ENCODE measurements around the gene GOLT1B. TPM values are rescaled to one million over a fixed set of nuclear protein-coding genes. Genes with fewer than 3 reads are reported as not detected.

GOLT1B gene
- total RNA-seq, 3 donors from 2014 or later (not counting 1 experiment from before 2014, with no cell fraction given): 30.9 to 38.0 (median 33.1) TPM

GRCh38 chr12:21566223-21566906, 64.8 kb downstream of the GOLT1B start:
- ATAC-seq: no peak
- 100% methylated on average over 1 of the region's 5 CpGs for WGBS (ENCODE audit: insufficient coverage)
- H3K27me3 ChIP-seq (ENCODE audit: control insufficient read depth, insufficient read depth, low read length): no peaks in the 10 kb centered on the region
- no peaks in the 10 kb centered on the region for H3K36me3 Mint-ChIP-seq
- H3K9me3 ChIP-seq (ENCODE audit: control insufficient read depth, insufficient read depth, low read length): no peaks in the 10 kb centered on the region
- no peak for DNase-seq
- H3K4me1 Mint-ChIP-seq: no peaks in the 10 kb centered on the region
- no peak overlapping the region for H3K27ac ChIP-seq (ENCODE audit: low read length)
- H3K27me3 Mint-ChIP-seq (ENCODE audit: low read depth in 2 of 2): peaks cover 7 to 13% of the 10 kb centered on the region in 2 donors
- no peak overlapping the region for H3K4me3 ChIP-seq (ENCODE audit: low read length)
- intact Hi-C loops (cut with micrococcal nuclease): no loop called here
- no peaks in the 10 kb centered on the region for H3K36me3 ChIP-seq (ENCODE audit: control insufficient read depth, insufficient read depth, low read length)
- no peak overlapping the region for H3K27ac Mint-ChIP-seq
- no peaks in the 10 kb centered on the region for H3K9me3 Mint-ChIP-seq
- no peak for TF ChIP-seq CTCF (IDR thresholded peaks at IDR 0.05)
- no peaks in the 10 kb centered on the region for H3K4me1 ChIP-seq (ENCODE audit: control insufficient read depth, insufficient read depth, low read length)
- H3K4me3 Mint-ChIP-seq: no peak overlapping the region

GRCh38 chr12:21566907-21567394, 65.4 kb downstream of the GOLT1B start:
- Histone ChIP-seq H3K27ac (ENCODE audit: low read length) (no peak overlapping the region), H3K27me3 (ENCODE audit: control insufficient read depth, insufficient read depth, low read length) (no peaks in the 10 kb centered on the region), H3K4me3 (ENCODE audit: low read length) (no peak overlapping the region), H3K9me3 (ENCODE audit: control insufficient read depth, insufficient read depth, low read length) (no peaks in the 10 kb centered on the region), H3K36me3 (ENCODE audit: control insufficient read depth, insufficient read depth, low read length) (no peaks in the 10 kb centered on the region), H3K4me1 (ENCODE audit: control insufficient read depth, insufficient read depth, low read length) (no peaks in the 10 kb centered on the region)
- Mint-ChIP-seq H3K27ac (no peak overlapping the region), H3K27me3 (ENCODE audit: low read depth in 2 of 2) (peaks cover 7 to 13% of the 10 kb centered on the region in 2 donors), H3K36me3 (no peaks in the 10 kb centered on the region), H3K4me3 (no peak overlapping the region), H3K9me3 (no peaks in the 10 kb centered on the region), H3K4me1 (no peaks in the 10 kb centered on the region)
- no peak for TF ChIP-seq CTCF (IDR thresholded peaks at IDR 0.05)
- intact Hi-C loops (cut with micrococcal nuclease): no loop called here
- DNase-seq: no peak
- WGBS (ENCODE audit: insufficient coverage): 96% methylated on average over 3 of the region's 3 CpGs
- ATAC-seq: no peak

Other genes with a start within 250 kb of the GOLT1B start
- gene SLCO1A2, start 166.9 kb upstream of the GOLT1B start, total RNA-seq: not detected
- not detected for gene IAPP, start 128.9 kb upstream of the GOLT1B start, total RNA-seq
- gene PYROXD1, start 64.1 kb upstream of the GOLT1B start, total RNA-seq: 10 to 100 TPM; 44.2 to 64.7 (median 46.8) TPM
- 10 to 100 TPM; 39.4 to 46.8 (median 40.1) TPM for gene RECQL, start 154 bp upstream of the GOLT1B start, total RNA-seq
- gene SPX, start 24.5 kb downstream of the GOLT1B start, total RNA-seq: 1 to 10 TPM in 2 of 3 donors, not detected in 1; 1.2 to 1.4 TPM
- gene GYS2, start 103.1 kb downstream of the GOLT1B start, total RNA-seq: not detected
- 100 to 1,000 TPM; 116 to 167 (median 125) TPM for gene LDHB, start 156.1 kb downstream of the GOLT1B start, total RNA-seq

Data from natural killer cell (primary cell).